22Rv1 (cell line): ENCODE measurements around the gene CNTN5.

Experiments
- CTCF ChIP-seq: fragments of 450-650 bp; IDR thresholded peaks from 2 replicates; pipeline ENCODE4 v1.5.1; 2017; ENCODE audit warnings: mild to moderate bottlenecking
- ZFX ChIP-seq: fragments of 450-650 bp; IDR thresholded peaks from 2 replicates; pipeline ENCODE4 v1.6.1; 2017; ENCODE audit warnings: antibody characterized with exemption, borderline replicate concordance

GRCh38 chr11:99425596-99425995 lies 404.8 kb downstream of the CNTN5 start:
- TF ChIP-seq CTCF (no peak), ZFX (no peak)
